Measurements from ENCODE around the gene ZNF44.

- TF ChIP-seq CTCF (conservative IDR thresholded peaks at IDR 0.05), result no peak
- TF ChIP-seq ZFX (IDR thresholded peaks at IDR 0.05), result no peak
Observed at GRCh38 chr19:12289790-12290065, 5.0 kb downstream of the ZNF44 start.

All from C4-2B (cell line).